ENCODE results near the gene MSL3. TPM values are rescaled to one million over a fixed set of nuclear protein-coding genes. Genes with fewer than 3 reads are reported as not detected.
A peak's percentile ranks its signal among the peaks of the same experiment; 100 is the strongest.

The MSL3 gene
- total RNA-seq (100 to 1,000 TPM; 175 to 184 TPM), polyA plus RNA-seq (100 to 1,000 TPM in 1 of 3 donors, 10 to 100 TPM in 2; 88.1 to 113 (median 92.5) TPM), total RNA-seq (142 to 279 (median 266) reads per million in 6 experiments)

GRCh38 chrX:11757719-11758399 is at the start of gene MSL3:
Gene MSL3, plus strand, starts transcription at chrX:11758237. Its CDS starts 27 bp downstream, at chrX:11758264.
- POLR2A ChIA-PET: interaction anchor here (1.0 to 2.9 kb wide), 3 partner anchors 9 to 16 kb away, joined by 3 to 29 read pairs (median 25); no protein-coding TSS in a partner anchor
- peaks cover 0 to 14% (median 0%) of the 10 kb centered on the region in 9 donors for H3K9me3 Mint-ChIP-seq
- peaks cover 7 to 16% (median 13%) of the 10 kb centered on the region in 4 donors for H3K4me1 Mint-ChIP-seq
- H3K4me3 Mint-ChIP-seq: peak within 1 kb of the TSS; percentile 85 to 98 (median 94)
- H3K36me3 Mint-ChIP-seq: peaks cover 17 to 21% (median 17%) of the 10 kb centered on the region in 3 donors
- peak within 1 kb of the TSS; percentile 84 to 99 (median 98) for H3K27ac Mint-ChIP-seq
- H3K27me3 Mint-ChIP-seq: no peaks in the 10 kb centered on the region
- DNase-seq (peak in 6 of 10 donors; percentile 48 to 84 (median 56)), ATAC-seq (peak; percentile 37 to 56)

- H3K4me3 Mint-ChIP-seq: no peak overlapping the region
- ATAC-seq (no peak), DNase-seq (no peak)
- POLR2A ChIA-PET: no interaction called here
- H3K27me3 Mint-ChIP-seq: no peaks in the 10 kb centered on the region
- peaks cover 0 to under 1% (median 0%) of the 10 kb centered on the region in 3 donors for H3K36me3 Mint-ChIP-seq
- H3K27ac Mint-ChIP-seq: no peak overlapping the region
- no peaks in the 10 kb centered on the region for H3K9me3 Mint-ChIP-seq
- H3K4me1 Mint-ChIP-seq: no peaks in the 10 kb centered on the region
Observed at GRCh38 chrX:11722304-11722703, 35.7 kb upstream of the MSL3 start.

- Mint-ChIP-seq H3K4me3 (no peak overlapping the region), H3K27me3 (peaks cover 0 to 2% (median 0%) of the 10 kb centered on the region in 5 donors), H3K4me1 (peaks cover 0 to 1% (median 0%) of the 10 kb centered on the region in 4 donors), H3K27ac (no peak overlapping the region), H3K9me3 (no peaks in the 10 kb centered on the region), H3K36me3 (peaks cover 0 to 6% (median 0%) of the 10 kb centered on the region in 3 donors)
- DNase-seq (peak in 4 of 10 donors; percentile 1 to 36 (median 30)), ATAC-seq (peak; percentile 38 to 42)
- POLR2A ChIA-PET: no interaction called here
Observed at GRCh38 chrX:11724122-11725017, 33.7 kb upstream of the MSL3 start.

- Mint-ChIP-seq H3K4me1 (peaks cover 0 to 1% (median 0%) of the 10 kb centered on the region in 4 donors), H3K9me3 (no peaks in the 10 kb centered on the region), H3K27me3 (peaks cover 0 to 4% (median 3%) of the 10 kb centered on the region in 5 donors), H3K27ac (no peak overlapping the region), H3K4me3 (no peak overlapping the region), H3K36me3 (peaks cover 0 to 6% (median 0%) of the 10 kb centered on the region in 3 donors)
- POLR2A ChIA-PET: no interaction called here
- ATAC-seq (no peak), DNase-seq (no peak)
Observed at GRCh38 chrX:11725631-11726442, 32.2 kb upstream of the MSL3 start.

GRCh38 chrX:11728556-11728955 is 29.5 kb upstream of the MSL3 start:
- H3K4me1 Mint-ChIP-seq: peaks cover 0 to 1% (median 0%) of the 10 kb centered on the region in 4 donors
- H3K36me3 Mint-ChIP-seq: peaks cover 0 to 6% (median 0%) of the 10 kb centered on the region in 3 donors
- DNase-seq: no peak
- peaks cover 0 to 7% (median 3%) of the 10 kb centered on the region in 5 donors for H3K27me3 Mint-ChIP-seq
- H3K27ac Mint-ChIP-seq: no peak overlapping the region
- no peaks in the 10 kb centered on the region for H3K9me3 Mint-ChIP-seq
- ATAC-seq: no peak
- no peak overlapping the region for H3K4me3 Mint-ChIP-seq
- POLR2A ChIA-PET: no interaction called here

- Mint-ChIP-seq H3K36me3 (no peaks in the 10 kb centered on the region), H3K4me3 (no peak overlapping the region), H3K27ac (no peak overlapping the region), H3K4me1 (no peaks in the 10 kb centered on the region), H3K27me3 (peaks cover 0 to 11% (median 4%) of the 10 kb centered on the region in 5 donors), H3K9me3 (no peaks in the 10 kb centered on the region)
- POLR2A ChIA-PET: no interaction called here
- DNase-seq: no peak
- no peak for ATAC-seq
Observed at GRCh38 chrX:11733614-11734013, 24.4 kb upstream of the MSL3 start.

- no peaks in the 10 kb centered on the region for H3K36me3 Mint-ChIP-seq
- no peaks in the 10 kb centered on the region for H3K9me3 Mint-ChIP-seq
- DNase-seq (no peak), ATAC-seq (no peak)
- POLR2A ChIA-PET: no interaction called here
- no peak overlapping the region for H3K4me3 Mint-ChIP-seq
- H3K27ac Mint-ChIP-seq: no peak overlapping the region
- H3K4me1 Mint-ChIP-seq: peaks cover 0 to 5% (median 0%) of the 10 kb centered on the region in 4 donors
- H3K27me3 Mint-ChIP-seq: peaks cover 0 to 10% (median 1%) of the 10 kb centered on the region in 5 donors
Observed at GRCh38 chrX:11739776-11740175, 18.3 kb upstream of the MSL3 start.

GRCh38 chrX:11740794-11741193 is 17.2 kb upstream of the MSL3 start:
- ATAC-seq (no peak), DNase-seq (no peak)
- H3K27me3 Mint-ChIP-seq: peaks cover 0 to 10% (median 1%) of the 10 kb centered on the region in 5 donors
- no peak overlapping the region for H3K27ac Mint-ChIP-seq
- H3K4me3 Mint-ChIP-seq: no peak overlapping the region
- POLR2A ChIA-PET: no interaction called here
- peaks cover 0 to 5% (median 0%) of the 10 kb centered on the region in 4 donors for H3K4me1 Mint-ChIP-seq
- H3K9me3 Mint-ChIP-seq: no peaks in the 10 kb centered on the region
- H3K36me3 Mint-ChIP-seq: no peaks in the 10 kb centered on the region

- Mint-ChIP-seq H3K4me3 (no peak overlapping the region), H3K36me3 (no peaks in the 10 kb centered on the region), H3K27ac (no peak overlapping the region), H3K27me3 (peaks cover 0 to 10% (median 1%) of the 10 kb centered on the region in 5 donors), H3K4me1 (peaks cover 0 to 5% (median 0%) of the 10 kb centered on the region in 4 donors), H3K9me3 (no peaks in the 10 kb centered on the region)
- POLR2A ChIA-PET: no interaction called here
- no peak for DNase-seq
- no peak for ATAC-seq
Observed at GRCh38 chrX:11741574-11741973, 16.5 kb upstream of the MSL3 start.

GRCh38 chrX:11745881-11746280 is 12.2 kb upstream of the MSL3 start:
- DNase-seq: no peak
- Mint-ChIP-seq H3K4me1 (peaks cover 0 to 5% (median 0%) of the 10 kb centered on the region in 4 donors), H3K27ac (no peak overlapping the region), H3K27me3 (peaks cover 0 to 8% (median 3%) of the 10 kb centered on the region in 5 donors), H3K9me3 (no peaks in the 10 kb centered on the region), H3K36me3 (no peaks in the 10 kb centered on the region), H3K4me3 (no peak overlapping the region)
- POLR2A ChIA-PET: no interaction called here
- ATAC-seq: no peak

GRCh38 chrX:11750046-11750445 is 8.0 kb upstream of the MSL3 start:
- DNase-seq (no peak), ATAC-seq (no peak)
- no peak overlapping the region for H3K27ac Mint-ChIP-seq
- peaks cover 0 to 4% (median 0%) of the 10 kb centered on the region in 9 donors for H3K9me3 Mint-ChIP-seq
- H3K27me3 Mint-ChIP-seq: peaks cover 0 to 8% (median 0%) of the 10 kb centered on the region in 5 donors
- POLR2A ChIA-PET: no interaction called here
- no peak overlapping the region for H3K4me3 Mint-ChIP-seq
- no peaks in the 10 kb centered on the region for H3K36me3 Mint-ChIP-seq
- no peaks in the 10 kb centered on the region for H3K4me1 Mint-ChIP-seq

GRCh38 chrX:11750694-11751093 is 7.3 kb upstream of the MSL3 start:
- POLR2A ChIA-PET: no interaction called here
- DNase-seq (no peak), ATAC-seq (no peak)
- no peak overlapping the region for H3K4me3 Mint-ChIP-seq
- peaks cover 0 to 8% (median 0%) of the 10 kb centered on the region in 9 donors for H3K9me3 Mint-ChIP-seq
- H3K4me1 Mint-ChIP-seq: peaks cover 0 to 1% (median 0%) of the 10 kb centered on the region in 4 donors
- H3K27me3 Mint-ChIP-seq: peaks cover 0 to 8% (median 0%) of the 10 kb centered on the region in 5 donors
- no peak overlapping the region for H3K27ac Mint-ChIP-seq
- H3K36me3 Mint-ChIP-seq: no peaks in the 10 kb centered on the region

Measured in naive thymus-derived CD8-positive, alpha-beta T cell (primary cell).